SK-N-SH (cell line): ENCODE data around the gene LRRC8D. TPM values are rescaled to one million over a fixed set of nuclear protein-coding genes. Genes with fewer than 3 reads are reported as not detected.

Experiments
- CTCF ChIA-PET: fragments of 300-600, 350-600 bp; formaldehyde crosslinking; extraction: SDS; loops from one replicate; lab custom pipeline; 2021; lab: Yijun Ruan, JAX
- POLR2A ChIA-PET: fragments of 350-600 bp; sonication (Branson Sonifier 250); formaldehyde crosslinking; extraction: SDS; loops from one replicate; lab custom pipeline; 2020; ENCODE audit warnings: antibody characterized with exemption, inconsistent platforms; lab: Yijun Ruan, JAX
- DNase-seq: peaks from one replicate; pipeline ENCODE4 v3.0.0; 2012
- H2AFZ ChIP-seq: fragments of 200-600 bp; sonication (generic); 2 replicates; pipeline ENCODE4 v1.8.1; 2016; ENCODE audit warnings: antibody characterized with exemption, mild to moderate bottlenecking, low read depth
- H3F3A ChIP-seq: fragments of 200-600 bp; sonication (generic); replicated peaks from 2 replicates; pipeline ENCODE3; 2016; ENCODE audit warnings: antibody characterized with exemption, mild to moderate bottlenecking; ENCODE audit not compliant: insufficient read depth
- H3K27ac ChIP-seq, 2 experiments: fragments of 200-500 bp in 1 of 2; fragments of 200-600 bp in 1 of 2; sonication (Bioruptor generic) in 1 of 2; sonication (generic), shearing (Covaris generic) in 1 of 2; 2 replicates each; pipeline versions ENCODE4 v1.5.1 to v1.6.1; 2014 to 2016; ENCODE audit warnings: low read depth in 2 of 2, inconsistent platforms in 1 of 2, low read length in 1 of 2, mild to moderate bottlenecking in 1 of 2, mixed read lengths in 1 of 2
- H3K27me3 ChIP-seq: fragments of 200-600 bp; sonication (generic), shearing (Covaris generic); 2 replicates; pipeline ENCODE4 v1.6.1; 2016; ENCODE audit warnings: mixed run types; ENCODE audit not compliant: insufficient read depth
- H3K36me3 ChIP-seq, 2 experiments: fragments of 200-500 bp in 1 of 2; fragments of 200-600 bp in 1 of 2; sonication (Bioruptor generic) in 1 of 2; sonication (generic) in 1 of 2; replicated peaks in 1 of 2; 2 replicates each; pipeline versions ENCODE3 to v1.5.1; 2014 to 2016; ENCODE audit warnings: low read length in 1 of 2, mild to moderate bottlenecking in 1 of 2; ENCODE audit not compliant: insufficient read depth in 2 of 2, control insufficient read depth in 1 of 2
- H3K4me1 ChIP-seq, 2 experiments: fragments of 200-500 bp in 1 of 2; fragments of 200-600 bp in 1 of 2; sonication (Bioruptor generic) in 1 of 2; sonication (generic), shearing (Covaris generic) in 1 of 2; 2 replicates each; pipeline versions ENCODE4 v1.5.1 to v1.6.1; 2014 to 2016; ENCODE audit warnings: low read depth in 1 of 2, low read length in 1 of 2, mixed run types in 1 of 2; ENCODE audit not compliant: insufficient read depth in 2 of 2, control insufficient read depth in 1 of 2
- H3K4me2 ChIP-seq: fragments of 200-600 bp; sonication (generic), shearing (Covaris generic); 2 replicates; pipeline ENCODE4 v1.6.1; 2017; ENCODE audit warnings: mixed run types
- H3K4me3 ChIP-seq, 2 experiments: fragments of 200-500 bp in 1 of 2; fragments of 200-600 bp in 1 of 2; sonication (Bioruptor generic) in 1 of 2; sonication (generic), shearing (Covaris generic) in 1 of 2; 2 replicates each; pipeline versions ENCODE4 v1.5.1 to v1.8.1; 2014 to 2016; ENCODE audit warnings: low read depth in 2 of 2, inconsistent platforms in 1 of 2, low read length in 1 of 2, mild to moderate bottlenecking in 1 of 2, mixed read lengths in 1 of 2, moderate library complexity in 1 of 2
- H3K79me2 ChIP-seq: fragments of 200-600 bp; sonication (generic); 2 replicates; pipeline ENCODE4 v1.8.1; 2017; ENCODE audit warnings: mild to moderate bottlenecking; ENCODE audit not compliant: insufficient read depth
- H3K9ac ChIP-seq: fragments of 200-600 bp; sonication (generic); 2 replicates; pipeline ENCODE4 v1.6.1; 2017; ENCODE audit warnings: mixed run types
- H3K9me2 ChIP-seq: fragments of 200-600 bp; sonication (generic); 2 replicates; pipeline ENCODE4 v1.6.1; 2017; ENCODE audit warnings: mixed run types
- H3K9me3 ChIP-seq: fragments of 200-600 bp; sonication (generic); 2 replicates; pipeline ENCODE4 v1.6.1; 2017; ENCODE audit warnings: mixed run types, mild to moderate bottlenecking, moderate library complexity
- H4K20me1 ChIP-seq: fragments of 200-600 bp; sonication (generic); 2 replicates; pipeline ENCODE4 v1.6.1; 2017; ENCODE audit warnings: mild to moderate bottlenecking, mixed run types; ENCODE audit not compliant: insufficient read depth
- ELF1 ChIP-seq: IDR thresholded peaks from 2 replicates; pipeline ENCODE4 v1.4.0; 2012
- GABPA ChIP-seq: IDR thresholded peaks from 2 replicates; pipeline ENCODE4 v1.4.0; 2012; ENCODE audit warnings: low read depth, mild to moderate bottlenecking
- GATA2 ChIP-seq: sonication (generic); formaldehyde crosslinking; IDR thresholded peaks from 2 replicates; pipeline ENCODE4 v1.5.0; 2020; ENCODE audit warnings: mild to moderate bottlenecking, missing genetic modification reagents
- JUND ChIP-seq: IDR thresholded peaks from 2 replicates; pipeline ENCODE4 v1.4.0; 2012
- MXI1 ChIP-seq: IDR thresholded peaks from 2 replicates; pipeline ENCODE4 v1.6.1; 2012; ENCODE audit warnings: mild to moderate bottlenecking, low read depth, low read length, improper control_type of control experiment
- NFIC ChIP-seq: IDR thresholded peaks from 2 replicates; pipeline ENCODE4 v1.4.0; 2012; ENCODE audit warnings: borderline replicate concordance
- NRF1 ChIP-seq: IDR thresholded peaks from 2 replicates; pipeline ENCODE4 v1.6.1; 2012; ENCODE audit warnings: low read depth, mild to moderate bottlenecking, low read length
- POLR2AphosphoS5 ChIP-seq: IDR thresholded peaks from 2 replicates; pipeline ENCODE4 v1.6.1; 2012; ENCODE audit warnings: low read depth, low read length
- RAD21 ChIP-seq: IDR thresholded peaks from 2 replicates; pipeline ENCODE4 v1.6.1; 2012; ENCODE audit warnings: mild to moderate bottlenecking, low read length
- RCOR1 ChIP-seq: fragments of 150-350 bp; IDR thresholded peaks from 2 replicates; pipeline ENCODE4 v1.6.1; 2017; ENCODE audit warnings: antibody characterized with exemption, low read length
- RFX5 ChIP-seq: IDR thresholded peaks from 2 replicates; pipeline ENCODE4 v1.6.1; 2012; ENCODE audit warnings: mild to moderate bottlenecking, improper control_type of control experiment, low read length
- SMC3 ChIP-seq: IDR thresholded peaks from 2 replicates; pipeline ENCODE4 v1.6.1; 2012; ENCODE audit warnings: low read depth, low read length, improper control_type of control experiment
- TAF1 ChIP-seq: IDR thresholded peaks from 2 replicates; pipeline ENCODE4 v1.6.1; 2012; ENCODE audit warnings: low read depth, mild to moderate bottlenecking, low read length, moderate library complexity, borderline replicate concordance
- WGBS: methylation state at CpG from one replicate; pipeline ENCODE4 v1.1.6; 2017; ENCODE audit warnings: low lambda C conversion rate; 5-methylcytosine and 5-hydroxymethylcytosine counted together
- polyA plus RNA-seq, 3 experiments: library from polyadenylated mRNA; depleted of rRNA; stranded (reverse); fragments of >200 nt; gene quantifications; 2 replicates each; pipeline ENCODE4 v1.2.3, GENCODE V29; 2012
- TF ChIP-seq, protein P1 (sequence below): fragments of 150-350 bp; IDR thresholded peaks from 2 replicates; pipeline ENCODE4 v1.6.1; 2016; ENCODE audit warnings: mild to moderate bottlenecking, low read depth, low read length
- TF ChIP-seq, protein P2 (sequence below): IDR thresholded peaks from 2 replicates; pipeline ENCODE4; 2012
- TF ChIP-seq, protein P3 (sequence below): IDR thresholded peaks from 2 replicates; pipeline ENCODE4 v1.4.0; 2012; ENCODE audit warnings: low read depth, borderline replicate concordance
- TF ChIP-seq, protein P4 (sequence below): fragments of 150-350 bp; IDR thresholded peaks from 2 replicates; pipeline ENCODE4 v1.6.1; 2017; ENCODE audit warnings: antibody characterized with exemption, low read length, low read depth, borderline replicate concordance
- TF ChIP-seq, protein P5 (sequence below): IDR thresholded peaks from 2 replicates; pipeline ENCODE4 v1.6.1; 2012; ENCODE audit warnings: mild to moderate bottlenecking, low read depth, low read length, moderate library complexity
- TF ChIP-seq, protein P6 (sequence below): IDR thresholded peaks from 2 replicates; pipeline ENCODE4 v1.4.0; 2012; ENCODE audit warnings: low read depth

Gene LRRC8D
- polyA plus RNA-seq, 1 of the 3 experiments (the other 2 are of a cell fraction): 15.0 TPM

DNA sequence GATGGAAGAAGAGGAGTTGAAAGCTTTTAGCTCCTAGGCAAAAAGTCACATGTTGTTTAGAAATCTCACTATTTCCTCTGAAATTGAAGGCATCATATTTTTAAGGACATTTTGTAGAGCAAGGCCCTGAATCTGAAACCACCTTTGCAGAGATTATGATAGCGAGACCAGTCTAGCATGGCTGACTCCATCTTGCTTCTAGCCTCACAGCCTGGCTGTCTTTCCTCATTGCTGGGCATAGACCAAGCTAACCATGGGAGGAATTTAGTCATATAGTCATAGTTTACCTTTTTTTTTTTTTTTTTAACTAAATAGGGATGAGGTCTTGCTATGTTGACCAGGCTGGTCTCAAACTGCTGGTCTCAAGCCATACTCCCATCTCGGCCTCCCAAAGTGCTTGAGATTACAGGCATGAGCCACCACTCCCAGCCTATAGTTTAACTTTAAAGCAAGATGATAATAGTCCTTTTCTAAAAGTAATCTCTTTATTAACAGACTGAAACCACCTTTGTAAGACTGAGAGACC, 131.8 kb downstream of the LRRC8D start:
- Histone ChIP-seq H3K9ac (peak overlapping the region; percentile 49; the same call in 1 of the 2 replicates), H3K4me1 (peaks cover 0 to 14% of the 10 kb centered on the region in 2 experiments; a peak in 1 of 4 replicates), H3F3A (peaks cover 24% of the 10 kb centered on the region), H4K20me1 (no peaks in the 10 kb centered on the region), H3K4me3 (no peak overlapping the region), H3K9me2 (no peaks in the 10 kb centered on the region), H3K4me2 (0 out of 2 replicates have a peak overlapping the region, but pooled peaks have one; percentile 3), H2AFZ (peak overlapping the region; percentile 33; the same call in 1 of the 2 replicates), H3K36me3 (no peaks in the 10 kb centered on the region), H3K27ac (peak overlapping the region in 1 of 2 experiments; percentile 88; a peak in 2 of 4 replicates), H3K27me3 (no peaks in the 10 kb centered on the region), H3K79me2 (no peaks in the 10 kb centered on the region), H3K9me3 (no peaks in the 10 kb centered on the region)
- ChIA-PET POLR2A (no interaction called here), CTCF (interaction anchor here (0.7 to 1.6 kb wide), 4 partner anchors 106 to 320 kb away, joined by 3 to 4 read pairs (median 4); partner anchors contain the start of gene LRRC8C)
- TF ChIP-seq GABPA (no peak), MXI1 (no peak)
- TF ChIP-seq, protein P1, sequence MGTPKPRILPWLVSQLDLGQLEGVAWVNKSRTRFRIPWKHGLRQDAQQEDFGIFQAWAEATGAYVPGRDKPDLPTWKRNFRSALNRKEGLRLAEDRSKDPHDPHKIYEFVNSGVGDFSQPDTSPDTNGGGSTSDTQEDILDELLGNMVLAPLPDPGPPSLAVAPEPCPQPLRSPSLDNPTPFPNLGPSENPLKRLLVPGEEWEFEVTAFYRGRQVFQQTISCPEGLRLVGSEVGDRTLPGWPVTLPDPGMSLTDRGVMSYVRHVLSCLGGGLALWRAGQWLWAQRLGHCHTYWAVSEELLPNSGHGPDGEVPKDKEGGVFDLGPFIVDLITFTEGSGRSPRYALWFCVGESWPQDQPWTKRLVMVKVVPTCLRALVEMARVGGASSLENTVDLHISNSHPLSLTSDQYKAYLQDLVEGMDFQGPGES: no peak
- DNase-seq: no peak
- WGBS: 95% methylated on average over 2 of the region's 2 CpGs

DNA sequence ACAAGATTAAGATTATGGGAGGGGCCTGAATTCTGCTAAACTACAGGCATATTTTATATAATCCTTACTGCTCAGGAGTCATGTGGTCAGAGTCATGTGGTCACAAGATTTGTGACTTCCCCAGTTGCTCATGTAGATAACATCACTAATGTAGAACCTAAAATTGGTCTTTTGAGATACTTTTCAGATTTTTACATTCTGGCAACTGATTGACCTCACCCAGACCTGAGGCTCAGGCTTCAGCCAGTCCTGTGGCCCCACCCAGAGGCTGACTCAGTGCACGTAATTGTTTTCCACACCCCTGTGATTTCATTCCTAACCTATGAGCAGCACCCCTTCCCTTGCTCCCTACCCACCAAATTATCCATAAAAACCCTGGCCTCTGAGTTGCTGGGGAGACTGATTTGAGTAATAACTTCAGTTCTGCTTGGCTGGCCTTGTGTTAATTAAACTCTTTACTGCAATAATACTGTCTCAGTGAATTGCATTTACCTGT, 132.3 kb downstream of the LRRC8D start:
- DNase-seq: no peak
- no peaks in the 10 kb centered on the region for H4K20me1 ChIP-seq
- H3K9me2 ChIP-seq: no peaks in the 10 kb centered on the region
- H2AFZ ChIP-seq: peak overlapping the region; percentile 33; the same call in 1 of the 2 replicates
- no peaks in the 10 kb centered on the region for H3K36me3 ChIP-seq
- no peak overlapping the region for H3K4me3 ChIP-seq
- no peaks in the 10 kb centered on the region for H3K9me3 ChIP-seq
- H3K79me2 ChIP-seq: no peaks in the 10 kb centered on the region
- CTCF ChIA-PET: interaction anchor here (1.0 to 1.6 kb wide), 2 partner anchors 110 kb away, joined by 3 to 4 read pairs; no protein-coding TSS in a partner anchor
- POLR2A ChIA-PET: no interaction called here
- H3K27me3 ChIP-seq: no peaks in the 10 kb centered on the region
- peak overlapping the region; percentile 49; the same call in 1 of the 2 replicates for H3K9ac ChIP-seq
- peak overlapping the region in 1 of 2 experiments; percentile 88; a peak in 2 of 4 replicates for H3K27ac ChIP-seq
- H3K4me2 ChIP-seq: 0 out of 2 replicates have a peak overlapping the region, but pooled peaks have one; percentile 3
- WGBS: 14% methylated on average over 1 of the region's 1 CpG
- H3F3A ChIP-seq: peaks cover 24% of the 10 kb centered on the region
- H3K4me1 ChIP-seq: peaks cover 0 to 14% of the 10 kb centered on the region in 2 experiments; a peak in 1 of 4 replicates
- TF ChIP-seq, protein P2, sequence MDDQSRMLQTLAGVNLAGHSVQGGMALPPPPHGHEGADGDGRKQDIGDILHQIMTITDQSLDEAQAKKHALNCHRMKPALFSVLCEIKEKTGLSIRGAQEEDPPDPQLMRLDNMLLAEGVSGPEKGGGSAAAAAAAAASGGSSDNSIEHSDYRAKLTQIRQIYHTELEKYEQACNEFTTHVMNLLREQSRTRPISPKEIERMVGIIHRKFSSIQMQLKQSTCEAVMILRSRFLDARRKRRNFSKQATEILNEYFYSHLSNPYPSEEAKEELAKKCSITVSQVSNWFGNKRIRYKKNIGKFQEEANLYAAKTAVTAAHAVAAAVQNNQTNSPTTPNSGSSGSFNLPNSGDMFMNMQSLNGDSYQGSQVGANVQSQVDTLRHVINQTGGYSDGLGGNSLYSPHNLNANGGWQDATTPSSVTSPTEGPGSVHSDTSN: no peak
- TF ChIP-seq RCOR1 (no peak), POLR2AphosphoS5 (no peak), RFX5 (no peak), NFIC (no peak), TAF1 (no peak), NRF1 (no peak), RAD21 (peak; percentile 63), MXI1 (no peak), JUND (no peak), ELF1 (no peak), SMC3 (peak; percentile 43), GATA2 (CRISPR knock-in tag) (no peak)
- TF ChIP-seq, protein P3, sequence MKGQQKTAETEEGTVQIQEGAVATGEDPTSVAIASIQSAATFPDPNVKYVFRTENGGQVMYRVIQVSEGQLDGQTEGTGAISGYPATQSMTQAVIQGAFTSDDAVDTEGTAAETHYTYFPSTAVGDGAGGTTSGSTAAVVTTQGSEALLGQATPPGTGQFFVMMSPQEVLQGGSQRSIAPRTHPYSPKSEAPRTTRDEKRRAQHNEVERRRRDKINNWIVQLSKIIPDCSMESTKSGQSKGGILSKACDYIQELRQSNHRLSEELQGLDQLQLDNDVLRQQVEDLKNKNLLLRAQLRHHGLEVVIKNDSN: peak; percentile 61; the same call in 1 of the 2 replicates
- TF ChIP-seq, protein P4, sequence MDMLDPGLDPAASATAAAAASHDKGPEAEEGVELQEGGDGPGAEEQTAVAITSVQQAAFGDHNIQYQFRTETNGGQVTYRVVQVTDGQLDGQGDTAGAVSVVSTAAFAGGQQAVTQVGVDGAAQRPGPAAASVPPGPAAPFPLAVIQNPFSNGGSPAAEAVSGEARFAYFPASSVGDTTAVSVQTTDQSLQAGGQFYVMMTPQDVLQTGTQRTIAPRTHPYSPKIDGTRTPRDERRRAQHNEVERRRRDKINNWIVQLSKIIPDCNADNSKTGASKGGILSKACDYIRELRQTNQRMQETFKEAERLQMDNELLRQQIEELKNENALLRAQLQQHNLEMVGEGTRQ: no peak
- TF ChIP-seq, protein P5, sequence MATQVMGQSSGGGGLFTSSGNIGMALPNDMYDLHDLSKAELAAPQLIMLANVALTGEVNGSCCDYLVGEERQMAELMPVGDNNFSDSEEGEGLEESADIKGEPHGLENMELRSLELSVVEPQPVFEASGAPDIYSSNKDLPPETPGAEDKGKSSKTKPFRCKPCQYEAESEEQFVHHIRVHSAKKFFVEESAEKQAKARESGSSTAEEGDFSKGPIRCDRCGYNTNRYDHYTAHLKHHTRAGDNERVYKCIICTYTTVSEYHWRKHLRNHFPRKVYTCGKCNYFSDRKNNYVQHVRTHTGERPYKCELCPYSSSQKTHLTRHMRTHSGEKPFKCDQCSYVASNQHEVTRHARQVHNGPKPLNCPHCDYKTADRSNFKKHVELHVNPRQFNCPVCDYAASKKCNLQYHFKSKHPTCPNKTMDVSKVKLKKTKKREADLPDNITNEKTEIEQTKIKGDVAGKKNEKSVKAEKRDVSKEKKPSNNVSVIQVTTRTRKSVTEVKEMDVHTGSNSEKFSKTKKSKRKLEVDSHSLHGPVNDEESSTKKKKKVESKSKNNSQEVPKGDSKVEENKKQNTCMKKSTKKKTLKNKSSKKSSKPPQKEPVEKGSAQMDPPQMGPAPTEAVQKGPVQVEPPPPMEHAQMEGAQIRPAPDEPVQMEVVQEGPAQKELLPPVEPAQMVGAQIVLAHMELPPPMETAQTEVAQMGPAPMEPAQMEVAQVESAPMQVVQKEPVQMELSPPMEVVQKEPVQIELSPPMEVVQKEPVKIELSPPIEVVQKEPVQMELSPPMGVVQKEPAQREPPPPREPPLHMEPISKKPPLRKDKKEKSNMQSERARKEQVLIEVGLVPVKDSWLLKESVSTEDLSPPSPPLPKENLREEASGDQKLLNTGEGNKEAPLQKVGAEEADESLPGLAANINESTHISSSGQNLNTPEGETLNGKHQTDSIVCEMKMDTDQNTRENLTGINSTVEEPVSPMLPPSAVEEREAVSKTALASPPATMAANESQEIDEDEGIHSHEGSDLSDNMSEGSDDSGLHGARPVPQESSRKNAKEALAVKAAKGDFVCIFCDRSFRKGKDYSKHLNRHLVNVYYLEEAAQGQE: no peak
- TF ChIP-seq, protein P6, sequence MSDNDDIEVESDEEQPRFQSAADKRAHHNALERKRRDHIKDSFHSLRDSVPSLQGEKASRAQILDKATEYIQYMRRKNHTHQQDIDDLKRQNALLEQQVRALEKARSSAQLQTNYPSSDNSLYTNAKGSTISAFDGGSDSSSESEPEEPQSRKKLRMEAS: no peak
